ENCODE measurements around the gene BCORL1.

DNA sequence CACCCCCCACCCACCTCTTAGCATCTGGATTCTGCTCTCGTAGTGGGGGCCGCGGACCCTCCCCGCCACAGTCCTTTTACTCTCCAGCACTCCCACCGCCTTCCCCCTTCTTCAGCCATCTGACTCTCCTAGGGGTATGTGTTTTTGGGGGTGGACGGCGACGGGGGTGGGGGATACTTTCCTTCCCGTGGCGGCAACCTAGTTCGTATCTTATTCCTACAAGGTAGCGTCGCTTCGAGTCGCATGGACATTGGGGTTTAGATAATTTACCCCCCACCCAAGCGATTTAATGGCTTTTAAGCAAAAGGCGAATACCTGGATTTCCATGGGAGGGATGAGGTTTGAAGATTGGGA lies 1.3 kb upstream of the BCORL1 start:
- TF ChIP-seq MAZ (IDR thresholded peaks at IDR 0.05; ENCODE audit: borderline replicate concordance, low read depth, low read length) (no peak), RCOR1 (IDR thresholded peaks at IDR 0.05; ENCODE audit: insufficient replicate concordance, low read length) (no peak), POLR2A (IDR thresholded peaks at IDR 0.05; ENCODE audit: low read depth, low read length) (no peak), CEBPB (IDR thresholded peaks at IDR 0.05; ENCODE audit: low read depth, low read length) (no peak)
- TF ChIP-seq, protein P1, sequence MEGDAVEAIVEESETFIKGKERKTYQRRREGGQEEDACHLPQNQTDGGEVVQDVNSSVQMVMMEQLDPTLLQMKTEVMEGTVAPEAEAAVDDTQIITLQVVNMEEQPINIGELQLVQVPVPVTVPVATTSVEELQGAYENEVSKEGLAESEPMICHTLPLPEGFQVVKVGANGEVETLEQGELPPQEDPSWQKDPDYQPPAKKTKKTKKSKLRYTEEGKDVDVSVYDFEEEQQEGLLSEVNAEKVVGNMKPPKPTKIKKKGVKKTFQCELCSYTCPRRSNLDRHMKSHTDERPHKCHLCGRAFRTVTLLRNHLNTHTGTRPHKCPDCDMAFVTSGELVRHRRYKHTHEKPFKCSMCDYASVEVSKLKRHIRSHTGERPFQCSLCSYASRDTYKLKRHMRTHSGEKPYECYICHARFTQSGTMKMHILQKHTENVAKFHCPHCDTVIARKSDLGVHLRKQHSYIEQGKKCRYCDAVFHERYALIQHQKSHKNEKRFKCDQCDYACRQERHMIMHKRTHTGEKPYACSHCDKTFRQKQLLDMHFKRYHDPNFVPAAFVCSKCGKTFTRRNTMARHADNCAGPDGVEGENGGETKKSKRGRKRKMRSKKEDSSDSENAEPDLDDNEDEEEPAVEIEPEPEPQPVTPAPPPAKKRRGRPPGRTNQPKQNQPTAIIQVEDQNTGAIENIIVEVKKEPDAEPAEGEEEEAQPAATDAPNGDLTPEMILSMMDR (conservative IDR thresholded peaks at IDR 0.05; ENCODE audit: low read depth, low read length), result no peak

All from IMR-90 (cell line).